ENCODE measurements around the gene LRRC4C.

LRRC4C gene

DNA sequence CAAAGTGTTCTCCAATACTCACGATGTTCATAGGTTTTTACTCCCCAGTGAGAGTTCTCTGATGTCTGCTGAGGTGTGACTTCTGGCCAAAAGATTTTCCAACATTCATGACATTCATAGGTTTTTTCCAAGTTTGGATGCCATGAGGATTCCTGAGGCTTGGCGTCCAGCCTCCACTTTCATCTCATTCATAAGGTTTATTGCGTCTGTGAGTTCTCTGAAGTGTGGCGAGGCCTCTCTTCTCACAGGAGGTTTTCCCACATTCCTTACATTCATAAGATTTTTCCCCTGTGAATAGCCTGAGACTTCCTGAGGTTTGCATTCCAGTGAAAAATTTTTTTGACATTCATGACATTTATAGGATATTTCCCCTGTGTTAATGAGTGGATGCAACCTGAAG, 1014.1 kb downstream of the LRRC4C start:
- Histone ChIP-seq H3K4me3 (replicated peaks; ENCODE audit: low read depth, low read length) (no peak overlapping the region), H3K27me3 (replicated peaks; ENCODE audit: control insufficient read depth, insufficient read depth, low read length) (no peaks in the 10 kb centered on the region), H3K36me3 (ENCODE audit: control insufficient read depth, insufficient read depth, low read length) (no peaks in the 10 kb centered on the region)
- DNase-seq (ENCODE audit: extremely low read depth, insufficient read length), result no peak
- TF ChIP-seq, protein P1, sequence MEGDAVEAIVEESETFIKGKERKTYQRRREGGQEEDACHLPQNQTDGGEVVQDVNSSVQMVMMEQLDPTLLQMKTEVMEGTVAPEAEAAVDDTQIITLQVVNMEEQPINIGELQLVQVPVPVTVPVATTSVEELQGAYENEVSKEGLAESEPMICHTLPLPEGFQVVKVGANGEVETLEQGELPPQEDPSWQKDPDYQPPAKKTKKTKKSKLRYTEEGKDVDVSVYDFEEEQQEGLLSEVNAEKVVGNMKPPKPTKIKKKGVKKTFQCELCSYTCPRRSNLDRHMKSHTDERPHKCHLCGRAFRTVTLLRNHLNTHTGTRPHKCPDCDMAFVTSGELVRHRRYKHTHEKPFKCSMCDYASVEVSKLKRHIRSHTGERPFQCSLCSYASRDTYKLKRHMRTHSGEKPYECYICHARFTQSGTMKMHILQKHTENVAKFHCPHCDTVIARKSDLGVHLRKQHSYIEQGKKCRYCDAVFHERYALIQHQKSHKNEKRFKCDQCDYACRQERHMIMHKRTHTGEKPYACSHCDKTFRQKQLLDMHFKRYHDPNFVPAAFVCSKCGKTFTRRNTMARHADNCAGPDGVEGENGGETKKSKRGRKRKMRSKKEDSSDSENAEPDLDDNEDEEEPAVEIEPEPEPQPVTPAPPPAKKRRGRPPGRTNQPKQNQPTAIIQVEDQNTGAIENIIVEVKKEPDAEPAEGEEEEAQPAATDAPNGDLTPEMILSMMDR (IDR thresholded peaks at IDR 0.05; ENCODE audit: insufficient read depth, low read length, poor library complexity, severe bottlenecking), result no peak

DNA sequence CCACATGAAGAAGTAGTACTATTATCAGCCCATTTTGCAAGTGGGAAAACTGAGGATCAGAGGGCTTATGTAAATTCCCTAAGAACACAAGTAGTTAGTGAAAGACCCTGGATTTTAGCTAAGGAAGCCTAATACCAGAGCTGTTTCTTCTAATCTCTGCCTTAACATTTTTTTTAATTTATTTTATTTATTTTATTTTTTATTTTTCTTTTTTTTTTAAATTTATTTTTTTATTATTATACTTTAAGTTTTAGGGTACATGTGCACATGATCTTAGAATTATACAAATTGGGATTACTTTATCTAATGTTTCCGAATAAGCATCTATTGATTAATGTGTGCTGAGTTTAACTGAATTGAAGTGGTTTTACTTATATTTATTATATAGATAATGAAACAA, 1015.3 kb downstream of the LRRC4C start:
- DNase-seq (ENCODE audit: extremely low read depth, insufficient read length), result no peak
- H3K36me3 ChIP-seq (ENCODE audit: control insufficient read depth, insufficient read depth, low read length), result no peaks in the 10 kb centered on the region
- TF ChIP-seq, protein P1 (IDR thresholded peaks at IDR 0.05; ENCODE audit: insufficient read depth, low read length, poor library complexity, severe bottlenecking), result no peak
- no peaks in the 10 kb centered on the region for H3K27me3 ChIP-seq (replicated peaks; ENCODE audit: control insufficient read depth, insufficient read depth, low read length)
- H3K4me3 ChIP-seq (replicated peaks; ENCODE audit: low read depth, low read length), result no peak overlapping the region

DNA sequence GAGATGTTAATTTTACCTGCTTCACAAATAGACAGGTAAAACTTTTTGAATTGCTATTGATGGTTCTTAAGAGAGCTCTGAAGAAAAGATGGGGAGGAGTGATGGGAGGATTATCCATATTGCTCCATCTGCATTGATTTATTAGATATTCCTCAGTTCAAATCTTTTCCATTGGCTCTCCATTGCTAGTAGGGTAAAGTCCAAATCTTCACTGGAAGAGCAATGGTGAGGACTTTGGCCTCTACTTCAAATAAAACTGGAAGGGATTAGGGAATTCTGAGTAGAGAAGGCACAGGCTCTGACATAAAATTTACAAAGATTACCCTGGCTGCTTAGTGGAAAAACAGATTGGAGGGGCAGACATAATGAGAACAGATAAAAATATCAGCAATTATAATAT, 1024.1 kb downstream of the LRRC4C start:
- no peak overlapping the region for H3K4me3 ChIP-seq (replicated peaks; ENCODE audit: low read depth, low read length)
- TF ChIP-seq, protein P1 (IDR thresholded peaks at IDR 0.05; ENCODE audit: insufficient read depth, low read length, poor library complexity, severe bottlenecking), result no peak
- no peak for DNase-seq (ENCODE audit: extremely low read depth, insufficient read length)
- no peaks in the 10 kb centered on the region for H3K36me3 ChIP-seq (ENCODE audit: control insufficient read depth, insufficient read depth, low read length)
- no peaks in the 10 kb centered on the region for H3K27me3 ChIP-seq (replicated peaks; ENCODE audit: control insufficient read depth, insufficient read depth, low read length)

DNA sequence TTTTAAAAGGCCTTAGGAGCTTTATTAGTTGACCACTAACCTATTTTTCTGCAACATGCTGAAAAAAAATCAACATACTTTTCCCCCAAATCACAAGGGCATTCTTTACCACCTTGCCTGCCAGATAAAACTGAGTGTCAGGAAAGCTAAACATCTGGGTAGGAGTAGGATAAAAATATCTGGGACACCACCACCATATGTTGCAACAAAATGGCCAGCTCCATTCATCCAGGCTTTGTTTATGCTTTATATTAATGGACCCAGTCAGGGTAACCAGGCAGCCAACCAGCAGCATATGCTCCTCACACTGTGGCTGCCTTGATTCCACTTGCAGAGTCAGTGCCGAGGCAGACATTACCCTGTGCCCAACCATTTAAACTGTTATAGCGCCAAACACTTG, 1024.5 kb downstream of the LRRC4C start:
- TF ChIP-seq, protein P1 (IDR thresholded peaks at IDR 0.05; ENCODE audit: insufficient read depth, low read length, poor library complexity, severe bottlenecking), result no peak
- no peak for DNase-seq (ENCODE audit: extremely low read depth, insufficient read length)
- no peaks in the 10 kb centered on the region for H3K27me3 ChIP-seq (replicated peaks; ENCODE audit: control insufficient read depth, insufficient read depth, low read length)
- no peaks in the 10 kb centered on the region for H3K36me3 ChIP-seq (ENCODE audit: control insufficient read depth, insufficient read depth, low read length)
- H3K4me3 ChIP-seq (replicated peaks; ENCODE audit: low read depth, low read length), result no peak overlapping the region

DNA sequence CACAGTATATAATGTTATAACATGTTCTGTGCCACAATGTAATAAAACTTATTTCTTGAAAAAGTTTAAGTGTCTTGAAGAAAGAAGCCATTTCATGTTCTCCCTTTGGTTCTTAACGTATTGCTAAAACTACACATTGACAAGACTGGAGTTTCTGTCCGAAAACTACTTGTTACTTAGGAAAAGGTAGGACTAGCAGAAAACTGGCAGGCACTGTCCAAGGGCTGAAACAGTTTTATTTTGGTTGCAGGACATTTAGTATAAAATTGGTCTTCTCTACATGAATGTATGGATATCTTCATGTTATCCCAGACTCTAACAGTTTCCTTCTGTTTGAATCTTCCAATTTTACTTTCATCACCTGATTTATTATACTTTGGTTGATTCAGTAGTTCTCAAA, 1027.1 kb downstream of the LRRC4C start:
- no peak for DNase-seq (ENCODE audit: extremely low read depth, insufficient read length)
- TF ChIP-seq, protein P1 (IDR thresholded peaks at IDR 0.05; ENCODE audit: insufficient read depth, low read length, poor library complexity, severe bottlenecking), result no peak
- H3K36me3 ChIP-seq (ENCODE audit: control insufficient read depth, insufficient read depth, low read length), result no peaks in the 10 kb centered on the region
- H3K27me3 ChIP-seq (replicated peaks; ENCODE audit: control insufficient read depth, insufficient read depth, low read length), result no peaks in the 10 kb centered on the region
- H3K4me3 ChIP-seq (replicated peaks; ENCODE audit: low read depth, low read length), result no peak overlapping the region

DNA sequence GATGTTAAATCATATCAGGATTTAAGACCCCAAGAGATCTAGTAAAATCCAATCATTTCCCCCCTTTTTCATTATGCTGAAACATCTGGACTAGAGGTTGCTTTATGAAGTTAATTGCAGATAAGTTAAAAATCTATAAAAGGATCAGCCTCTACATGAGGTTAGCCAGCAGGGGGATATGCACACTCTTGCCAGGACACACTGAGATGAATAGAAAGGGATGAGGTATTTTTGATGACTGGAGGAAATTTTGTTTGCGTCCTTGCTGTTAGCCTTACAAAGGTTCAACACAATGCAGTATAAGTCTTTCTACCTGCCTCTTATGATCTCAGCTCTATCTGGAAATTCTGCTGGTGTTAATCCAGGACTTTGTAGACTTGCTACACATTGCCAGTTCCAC, 1034.3 kb downstream of the LRRC4C start:
- no peaks in the 10 kb centered on the region for H3K27me3 ChIP-seq (replicated peaks; ENCODE audit: control insufficient read depth, insufficient read depth, low read length)
- TF ChIP-seq, protein P1 (IDR thresholded peaks at IDR 0.05; ENCODE audit: insufficient read depth, low read length, poor library complexity, severe bottlenecking), result no peak
- H3K4me3 ChIP-seq (replicated peaks; ENCODE audit: low read depth, low read length), result no peak overlapping the region
- DNase-seq (ENCODE audit: extremely low read depth, insufficient read length), result no peak
- no peaks in the 10 kb centered on the region for H3K36me3 ChIP-seq (ENCODE audit: control insufficient read depth, insufficient read depth, low read length)
